ENCODE data around the gene C1orf50.

C1orf50 gene

DNA sequence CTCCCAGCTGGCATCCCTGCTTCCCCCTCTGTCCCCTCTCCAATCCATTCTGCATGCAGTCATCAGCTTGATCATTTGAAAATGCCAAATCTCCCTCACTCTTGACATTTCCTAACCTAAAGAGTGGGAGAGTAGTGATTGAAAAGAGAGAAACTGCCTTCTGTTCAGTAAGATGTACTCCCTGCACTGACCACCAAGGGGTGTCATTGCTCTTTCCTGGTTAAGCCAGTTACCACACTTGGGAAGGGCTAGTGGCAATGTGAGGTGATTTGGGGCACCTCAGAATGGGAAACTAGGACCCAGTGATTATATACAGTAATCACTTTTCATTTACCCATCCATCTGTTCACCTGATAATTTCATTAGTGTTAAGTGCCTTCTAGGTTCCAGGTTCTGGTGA lies 10.8 kb downstream of the C1orf50 start:
- ATAC-seq: peak; percentile 92
- TF ChIP-seq TCF4 (CRISPR knock-in tag; IDR thresholded peaks at IDR 0.05; ENCODE audit: borderline replicate concordance) (no peak), RARB (CRISPR knock-in tag; IDR thresholded peaks at IDR 0.05) (no peak), BACH2 (CRISPR knock-in tag; IDR thresholded peaks at IDR 0.05; ENCODE audit: borderline replicate concordance) (no peak), OSR1 (CRISPR knock-in tag; IDR thresholded peaks at IDR 0.05) (no peak), ESRRG (CRISPR knock-in tag; IDR thresholded peaks at IDR 0.05) (no peak), SNAI2 (CRISPR knock-in tag; IDR thresholded peaks at IDR 0.05) (no peak), ZNF565 (CRISPR knock-in tag; conservative IDR thresholded peaks at IDR 0.05; ENCODE audit: low read depth) (no peak), GLIS3 (CRISPR knock-in tag; IDR thresholded peaks at IDR 0.05) (no peak), ZC3H10 (CRISPR knock-in tag; IDR thresholded peaks at IDR 0.05) (no peak), ZFP3 (CRISPR knock-in tag; IDR thresholded peaks at IDR 0.05) (no peak), ISL1 (CRISPR knock-in tag; IDR thresholded peaks at IDR 0.05) (no peak), PPARA (CRISPR knock-in tag; IDR thresholded peaks at IDR 0.05; ENCODE audit: borderline replicate concordance) (no peak), CREB5 (CRISPR knock-in tag; IDR thresholded peaks at IDR 0.05; ENCODE audit: low read depth) (no peak)
- TF ChIP-seq, protein P1, sequence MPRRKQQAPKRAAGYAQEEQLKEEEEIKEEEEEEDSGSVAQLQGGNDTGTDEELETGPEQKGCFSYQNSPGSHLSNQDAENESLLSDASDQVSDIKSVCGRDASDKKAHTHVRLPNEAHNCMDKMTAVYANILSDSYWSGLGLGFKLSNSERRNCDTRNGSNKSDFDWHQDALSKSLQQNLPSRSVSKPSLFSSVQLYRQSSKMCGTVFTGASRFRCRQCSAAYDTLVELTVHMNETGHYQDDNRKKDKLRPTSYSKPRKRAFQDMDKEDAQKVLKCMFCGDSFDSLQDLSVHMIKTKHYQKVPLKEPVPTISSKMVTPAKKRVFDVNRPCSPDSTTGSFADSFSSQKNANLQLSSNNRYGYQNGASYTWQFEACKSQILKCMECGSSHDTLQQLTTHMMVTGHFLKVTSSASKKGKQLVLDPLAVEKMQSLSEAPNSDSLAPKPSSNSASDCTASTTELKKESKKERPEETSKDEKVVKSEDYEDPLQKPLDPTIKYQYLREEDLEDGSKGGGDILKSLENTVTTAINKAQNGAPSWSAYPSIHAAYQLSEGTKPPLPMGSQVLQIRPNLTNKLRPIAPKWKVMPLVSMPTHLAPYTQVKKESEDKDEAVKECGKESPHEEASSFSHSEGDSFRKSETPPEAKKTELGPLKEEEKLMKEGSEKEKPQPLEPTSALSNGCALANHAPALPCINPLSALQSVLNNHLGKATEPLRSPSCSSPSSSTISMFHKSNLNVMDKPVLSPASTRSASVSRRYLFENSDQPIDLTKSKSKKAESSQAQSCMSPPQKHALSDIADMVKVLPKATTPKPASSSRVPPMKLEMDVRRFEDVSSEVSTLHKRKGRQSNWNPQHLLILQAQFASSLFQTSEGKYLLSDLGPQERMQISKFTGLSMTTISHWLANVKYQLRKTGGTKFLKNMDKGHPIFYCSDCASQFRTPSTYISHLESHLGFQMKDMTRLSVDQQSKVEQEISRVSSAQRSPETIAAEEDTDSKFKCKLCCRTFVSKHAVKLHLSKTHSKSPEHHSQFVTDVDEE (CRISPR knock-in tag; IDR thresholded peaks at IDR 0.05): no peak
- TF ChIP-seq, protein P2, sequence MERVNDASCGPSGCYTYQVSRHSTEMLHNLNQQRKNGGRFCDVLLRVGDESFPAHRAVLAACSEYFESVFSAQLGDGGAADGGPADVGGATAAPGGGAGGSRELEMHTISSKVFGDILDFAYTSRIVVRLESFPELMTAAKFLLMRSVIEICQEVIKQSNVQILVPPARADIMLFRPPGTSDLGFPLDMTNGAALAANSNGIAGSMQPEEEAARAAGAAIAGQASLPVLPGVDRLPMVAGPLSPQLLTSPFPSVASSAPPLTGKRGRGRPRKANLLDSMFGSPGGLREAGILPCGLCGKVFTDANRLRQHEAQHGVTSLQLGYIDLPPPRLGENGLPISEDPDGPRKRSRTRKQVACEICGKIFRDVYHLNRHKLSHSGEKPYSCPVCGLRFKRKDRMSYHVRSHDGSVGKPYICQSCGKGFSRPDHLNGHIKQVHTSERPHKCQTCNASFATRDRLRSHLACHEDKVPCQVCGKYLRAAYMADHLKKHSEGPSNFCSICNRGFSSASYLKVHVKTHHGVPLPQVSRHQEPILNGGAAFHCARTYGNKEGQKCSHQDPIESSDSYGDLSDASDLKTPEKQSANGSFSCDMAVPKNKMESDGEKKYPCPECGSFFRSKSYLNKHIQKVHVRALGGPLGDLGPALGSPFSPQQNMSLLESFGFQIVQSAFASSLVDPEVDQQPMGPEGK (CRISPR knock-in tag; IDR thresholded peaks at IDR 0.05; ENCODE audit: borderline replicate concordance): no peak
- TF ChIP-seq, protein P3, sequence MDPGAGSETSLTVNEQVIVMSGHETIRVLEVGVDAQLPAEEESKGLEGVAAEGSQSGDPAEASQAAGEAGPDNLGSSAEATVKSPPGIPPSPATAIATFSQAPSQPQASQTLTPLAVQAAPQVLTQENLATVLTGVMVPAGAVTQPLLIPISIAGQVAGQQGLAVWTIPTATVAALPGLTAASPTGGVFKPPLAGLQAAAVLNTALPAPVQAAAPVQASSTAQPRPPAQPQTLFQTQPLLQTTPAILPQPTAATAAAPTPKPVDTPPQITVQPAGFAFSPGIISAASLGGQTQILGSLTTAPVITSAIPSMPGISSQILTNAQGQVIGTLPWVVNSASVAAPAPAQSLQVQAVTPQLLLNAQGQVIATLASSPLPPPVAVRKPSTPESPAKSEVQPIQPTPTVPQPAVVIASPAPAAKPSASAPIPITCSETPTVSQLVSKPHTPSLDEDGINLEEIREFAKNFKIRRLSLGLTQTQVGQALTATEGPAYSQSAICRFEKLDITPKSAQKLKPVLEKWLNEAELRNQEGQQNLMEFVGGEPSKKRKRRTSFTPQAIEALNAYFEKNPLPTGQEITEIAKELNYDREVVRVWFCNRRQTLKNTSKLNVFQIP (CRISPR knock-in tag; IDR thresholded peaks at IDR 0.05; ENCODE audit: borderline replicate concordance, low read depth): no peak
- TF ChIP-seq, protein P4, sequence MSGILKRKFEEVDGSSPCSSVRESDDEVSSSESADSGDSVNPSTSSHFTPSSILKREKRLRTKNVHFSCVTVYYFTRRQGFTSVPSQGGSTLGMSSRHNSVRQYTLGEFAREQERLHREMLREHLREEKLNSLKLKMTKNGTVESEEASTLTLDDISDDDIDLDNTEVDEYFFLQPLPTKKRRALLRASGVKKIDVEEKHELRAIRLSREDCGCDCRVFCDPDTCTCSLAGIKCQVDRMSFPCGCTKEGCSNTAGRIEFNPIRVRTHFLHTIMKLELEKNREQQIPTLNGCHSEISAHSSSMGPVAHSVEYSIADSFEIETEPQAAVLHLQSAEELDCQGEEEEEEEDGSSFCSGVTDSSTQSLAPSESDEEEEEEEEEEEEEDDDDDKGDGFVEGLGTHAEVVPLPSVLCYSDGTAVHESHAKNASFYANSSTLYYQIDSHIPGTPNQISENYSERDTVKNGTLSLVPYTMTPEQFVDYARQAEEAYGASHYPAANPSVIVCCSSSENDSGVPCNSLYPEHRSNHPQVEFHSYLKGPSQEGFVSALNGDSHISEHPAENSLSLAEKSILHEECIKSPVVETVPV (CRISPR knock-in tag; IDR thresholded peaks at IDR 0.05): no peak

DNA sequence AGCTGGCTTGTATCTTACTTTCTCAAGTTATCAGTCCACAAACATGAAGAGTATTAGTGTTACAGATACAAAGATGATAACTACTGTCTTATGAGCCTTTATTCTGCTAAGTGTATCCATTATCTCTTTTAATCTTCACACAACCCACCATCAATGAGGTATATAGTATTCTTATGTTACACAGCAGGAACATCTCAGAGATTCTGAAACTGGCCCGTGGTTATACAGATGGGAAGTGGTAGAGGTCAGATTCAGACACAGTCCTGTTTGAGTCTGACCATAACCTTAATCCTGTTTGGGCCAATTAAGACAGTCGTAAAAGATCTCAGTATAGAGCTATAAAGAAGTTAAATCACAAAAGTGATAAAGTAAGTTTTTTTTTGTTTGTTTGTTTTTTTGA lies 12.7 kb downstream of the C1orf50 start:
- TF ChIP-seq, protein P4 (CRISPR knock-in tag; IDR thresholded peaks at IDR 0.05): no peak
- TF ChIP-seq ESRRG (CRISPR knock-in tag; IDR thresholded peaks at IDR 0.05) (no peak), ZNF8 (CRISPR knock-in tag; IDR thresholded peaks at IDR 0.05) (no peak), ZNF565 (CRISPR knock-in tag; conservative IDR thresholded peaks at IDR 0.05; ENCODE audit: low read depth) (no peak), OSR1 (CRISPR knock-in tag; IDR thresholded peaks at IDR 0.05) (no peak), ISL1 (CRISPR knock-in tag; IDR thresholded peaks at IDR 0.05) (no peak), TOX (CRISPR knock-in tag; IDR thresholded peaks at IDR 0.05; ENCODE audit: borderline replicate concordance) (no peak), ZFP30 (CRISPR knock-in tag; IDR thresholded peaks at IDR 0.05) (no peak), PPARA (CRISPR knock-in tag; IDR thresholded peaks at IDR 0.05; ENCODE audit: borderline replicate concordance) (no peak), CREB5 (CRISPR knock-in tag; IDR thresholded peaks at IDR 0.05; ENCODE audit: low read depth) (no peak), SNAI2 (CRISPR knock-in tag; IDR thresholded peaks at IDR 0.05) (no peak), RARB (CRISPR knock-in tag; IDR thresholded peaks at IDR 0.05) (no peak), ARNTL (CRISPR knock-in tag; IDR thresholded peaks at IDR 0.05; ENCODE audit: borderline replicate concordance, low read depth) (no peak), BACH2 (CRISPR knock-in tag; IDR thresholded peaks at IDR 0.05; ENCODE audit: borderline replicate concordance) (no peak), TCF4 (CRISPR knock-in tag; IDR thresholded peaks at IDR 0.05; ENCODE audit: borderline replicate concordance) (no peak), ZNF70 (CRISPR knock-in tag; IDR thresholded peaks at IDR 0.05) (no peak)
- TF ChIP-seq, protein P1 (CRISPR knock-in tag; IDR thresholded peaks at IDR 0.05): no peak

More for the DNA sequence above, 12.7 kb downstream of the C1orf50 start:
- no peak for ATAC-seq
